ENCODE results near the gene PPP1R11. TPM values are rescaled to one million over a fixed set of nuclear protein-coding genes. Genes with fewer than 3 reads are reported as not detected.

Gene PPP1R11
- total and polyA plus RNA-seq, 9 of the 15 experiments (the other 6 are each of a cell fraction or from before 2014, with no cell fraction given), result 17.8 to 94.8 (median 44.6) TPM

DNA sequence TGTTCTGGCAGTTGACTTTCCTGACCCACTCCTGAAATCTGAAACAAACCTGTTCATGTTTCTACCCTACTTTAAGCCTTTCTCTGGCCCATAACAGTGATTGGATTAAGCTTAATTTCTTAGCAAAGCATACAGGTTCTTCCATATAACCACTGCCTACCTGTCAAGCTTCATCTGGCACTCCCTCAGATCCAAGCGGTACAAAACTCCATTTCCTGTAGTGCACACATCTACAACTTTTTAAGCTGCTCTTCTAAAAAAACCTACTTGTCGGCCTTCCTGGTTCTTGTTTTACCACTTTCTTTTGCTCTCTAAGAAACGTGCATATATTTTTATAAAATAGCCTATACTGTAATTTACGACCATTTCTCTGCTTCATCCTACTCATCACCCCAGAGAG lies 916 bp upstream of the PPP1R11 start (continued):
- TF ChIP-seq, protein P1, sequence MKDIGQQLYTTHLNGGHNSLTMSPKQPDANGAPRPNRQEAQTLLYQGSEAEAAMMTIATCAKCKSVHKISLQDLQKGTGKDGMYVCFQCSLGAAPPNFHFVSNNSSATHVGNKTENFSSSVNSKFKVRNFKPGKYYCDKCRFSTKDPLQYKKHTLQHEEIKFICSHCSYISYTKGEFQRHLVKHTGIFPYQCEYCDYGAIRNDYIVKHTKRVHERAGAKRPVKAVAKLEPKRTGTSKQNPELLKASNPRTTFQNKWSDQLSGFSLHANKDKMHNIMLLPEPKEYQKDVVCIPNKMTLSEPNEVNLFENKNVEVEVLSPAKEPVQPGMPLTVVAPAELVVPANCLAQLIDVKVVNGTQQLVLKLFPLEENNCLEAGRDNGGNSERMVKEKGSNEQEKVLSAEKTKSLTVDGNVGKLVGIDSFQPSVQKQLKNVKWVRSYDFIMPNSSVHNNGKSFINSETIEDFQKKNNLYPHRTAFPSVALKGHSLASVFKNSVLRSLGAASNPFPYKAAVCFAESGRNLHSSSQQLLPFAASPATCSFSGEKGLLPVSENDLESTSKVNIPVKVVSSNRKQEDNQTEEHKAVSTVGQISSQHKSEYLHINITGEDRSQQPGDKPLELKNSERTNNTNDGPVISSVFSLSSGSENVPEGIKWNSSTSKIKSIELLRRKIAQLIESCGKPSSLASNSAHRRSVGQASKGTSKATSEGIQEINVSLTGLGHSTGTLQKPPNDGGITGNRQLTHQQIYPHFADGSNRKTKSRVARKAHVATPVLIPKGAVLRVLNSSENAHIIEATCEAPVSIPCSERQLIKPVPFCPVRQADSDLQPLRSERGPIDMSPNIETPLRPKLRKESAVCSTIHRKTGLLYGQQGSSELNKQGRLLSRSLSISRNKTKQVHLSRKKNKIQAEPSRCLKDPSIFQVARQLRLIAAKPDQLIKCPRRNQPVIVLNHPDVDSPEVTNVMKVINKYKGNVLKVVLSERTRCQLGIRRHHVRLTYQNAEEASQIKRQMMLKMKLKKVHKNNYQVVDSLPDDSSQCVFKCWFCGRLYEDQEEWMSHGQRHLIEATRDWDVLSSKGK (CRISPR knock-in tag; IDR thresholded peaks at IDR 0.05), result no peak

GRCh38 chr6:30067460-30068139 lies 602 bp downstream of the PPP1R11 start:
- no peaks in the 10 kb centered on the region for H3K9me1 ChIP-seq (ENCODE audit: control insufficient read depth, insufficient read depth, low read length)
- H2AFZ ChIP-seq (ENCODE audit: low read depth, low read length), result peak overlapping the region; percentile 99
- no peaks in the 10 kb centered on the region for H3K27me3 ChIP-seq (ENCODE audit: control insufficient read depth in 2 of 2, insufficient read depth in 2 of 2, low read length in 2 of 2)
- peak overlapping the region; percentile 99 for H3K4me2 ChIP-seq (ENCODE audit: insufficient read depth, low read length)
- intact Hi-C loops (cut with micrococcal nuclease) (loop anchor here (2.0 to 10.0 kb wide), 2 partner anchors 35 to 277 kb away; partner anchors contain the start of gene RPP21), in situ Hi-C loops (cut with MboI) (no loop called here)
- peak overlapping the region; percentile 68 to 87 for H3K9ac ChIP-seq (ENCODE audit: insufficient read depth in 1 of 2, low read depth in 2 of 2, low read length in 2 of 2)
- no peak for ATAC-seq
- H4K20me1 ChIP-seq (replicated peaks; ENCODE audit: control insufficient read depth, insufficient read depth, low read length), result no peaks in the 10 kb centered on the region
- peak overlapping the region; percentile 65 for H3K27ac ChIP-seq (ENCODE audit: extremely low read depth, low read depth, low read length)
- peaks cover 36% of the 10 kb centered on the region; the same call in 2 of the 3 replicates for H3K36me3 ChIP-seq (ENCODE audit: control insufficient read depth, insufficient read depth, low read length)
- no TSS peak for BruUV-seq (replicated peaks)
- H3K9me3 ChIP-seq (replicated peaks; ENCODE audit: control insufficient read depth, insufficient read depth, low read depth, low read length), result no peaks in the 10 kb centered on the region
- H3K4me3 ChIP-seq, result peak overlapping the region; percentile 71
- WGBS (ENCODE audit: insufficient coverage, low coverage, missing lambda C conversion rate), result 0% methylated on average over 8 of the region's 8 CpGs
- peaks cover 32% of the 10 kb centered on the region for H3K79me2 ChIP-seq (ENCODE audit: control insufficient read depth, insufficient read depth, low read length)
- ChIA-PET CTCF (ENCODE audit: low intra/inter-chr PET ratio) (no interaction called here), POLR2A (interaction anchor here (0.6 to 2.4 kb wide), 3 partner anchors 13 to 121 kb away, joined by 3 to 8 read pairs (median 3); no protein-coding TSS in a partner anchor)
- peak in 1 of 4 experiments; percentile 79 for DNase-seq (ENCODE audit: extremely low read depth in 1 of 4, low spot score in 3 of 4)
- H3K4me1 ChIP-seq (replicated peaks in 1 of 2; ENCODE audit: control insufficient read depth in 2 of 2, insufficient read depth in 2 of 2, low read length in 2 of 2), result peaks cover 3 to 7% of the 10 kb centered on the region in 2 experiments; a peak in 3 of 5 replicates
- no peak for FAIRE-seq
- no peak for TF ChIP-seq NR2F6 (CRISPR knock-in tag; IDR thresholded peaks at IDR 0.05)
- TF ChIP-seq SFPQ (IDR thresholded peaks at IDR 0.05; ENCODE audit: low read depth, low read length), result no peak
- TF ChIP-seq SRSF3 (IDR thresholded peaks at IDR 0.05; ENCODE audit: insufficient read depth, low read length), result no peak
- TF ChIP-seq ATF1 (CRISPR knock-in tag; IDR thresholded peaks at IDR 0.05), result no peak
- TF ChIP-seq ATF1 (tag; IDR thresholded peaks at IDR 0.05), result no peak
- TF ChIP-seq RBM17 (IDR thresholded peaks at IDR 0.05; ENCODE audit: borderline replicate concordance, low read depth, low read length), result no peak
- TF ChIP-seq, protein P2, sequence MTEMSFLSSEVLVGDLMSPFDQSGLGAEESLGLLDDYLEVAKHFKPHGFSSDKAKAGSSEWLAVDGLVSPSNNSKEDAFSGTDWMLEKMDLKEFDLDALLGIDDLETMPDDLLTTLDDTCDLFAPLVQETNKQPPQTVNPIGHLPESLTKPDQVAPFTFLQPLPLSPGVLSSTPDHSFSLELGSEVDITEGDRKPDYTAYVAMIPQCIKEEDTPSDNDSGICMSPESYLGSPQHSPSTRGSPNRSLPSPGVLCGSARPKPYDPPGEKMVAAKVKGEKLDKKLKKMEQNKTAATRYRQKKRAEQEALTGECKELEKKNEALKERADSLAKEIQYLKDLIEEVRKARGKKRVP (CRISPR knock-in tag; IDR thresholded peaks at IDR 0.05), result no peak
- no peak for TF ChIP-seq ZBED1 (IDR thresholded peaks at IDR 0.05)
- TF ChIP-seq, protein P3, sequence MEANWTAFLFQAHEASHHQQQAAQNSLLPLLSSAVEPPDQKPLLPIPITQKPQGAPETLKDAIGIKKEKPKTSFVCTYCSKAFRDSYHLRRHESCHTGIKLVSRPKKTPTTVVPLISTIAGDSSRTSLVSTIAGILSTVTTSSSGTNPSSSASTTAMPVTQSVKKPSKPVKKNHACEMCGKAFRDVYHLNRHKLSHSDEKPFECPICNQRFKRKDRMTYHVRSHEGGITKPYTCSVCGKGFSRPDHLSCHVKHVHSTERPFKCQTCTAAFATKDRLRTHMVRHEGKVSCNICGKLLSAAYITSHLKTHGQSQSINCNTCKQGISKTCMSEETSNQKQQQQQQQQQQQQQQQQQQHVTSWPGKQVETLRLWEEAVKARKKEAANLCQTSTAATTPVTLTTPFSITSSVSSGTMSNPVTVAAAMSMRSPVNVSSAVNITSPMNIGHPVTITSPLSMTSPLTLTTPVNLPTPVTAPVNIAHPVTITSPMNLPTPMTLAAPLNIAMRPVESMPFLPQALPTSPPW (CRISPR knock-in tag; IDR thresholded peaks at IDR 0.05), result no peak
